CD4-positive, alpha-beta T cell (primary cell): ENCODE measurements around the gene ACACB. TPM values are rescaled to one million over a fixed set of nuclear protein-coding genes. Genes with fewer than 3 reads are reported as not detected.

Experiments used
- ATAC-seq: fragments of 200-7000 bp; cut with Tn5 transposase; one replicate; pipeline ENCODE4 v1.10.0; 2022; ENCODE audit warnings: mild to moderate bottlenecking; ENCODE audit not compliant: poor library complexity
- CTCF ChIA-PET: fragments of 350-600 bp; sonication (Branson Sonifier 250); formaldehyde crosslinking; loops from one replicate; lab custom pipeline; 2021; ENCODE audit warnings: antibody characterized with exemption, inconsistent platforms; lab: Charles Lee
- POLR2A ChIA-PET: fragments of 350-600 bp; sonication (Branson Sonifier 250); formaldehyde crosslinking; loops from one replicate; lab custom pipeline; 2021; ENCODE audit warnings: antibody characterized with exemption, inconsistent platforms; lab: Charles Lee
- DNase-seq, 14 experiments: peaks; one replicate each; pipeline ENCODE4 v3.0.0-alpha.2; 2013 to 2020; ENCODE audit warnings: mixed read lengths in 2 of 14
- H3K27ac ChIP-seq, 2 donors: one replicate each; pipeline versions ENCODE4 v1.5.1 to v1.7.0; 2013; ENCODE audit warnings: low read length in 2 of 2, low read depth in 1 of 2, mild to moderate bottlenecking in 1 of 2
- H3K27me3 ChIP-seq, 2 experiments: 1 replicate in 1 of 2; 2 replicates in 1 of 2; pipeline versions ENCODE4 v1.6.1 to v1.7.0; 2013; ENCODE audit warnings: low read length in 2 of 2, control low read depth in 1 of 2, mild to moderate bottlenecking in 1 of 2, moderate library complexity in 1 of 2; ENCODE audit not compliant: insufficient read depth in 2 of 2, control insufficient read depth in 1 of 2
- H3K36me3 ChIP-seq: one replicate; pipeline ENCODE4 v1.6.1; 2013; ENCODE audit warnings: low read length, control low read depth; ENCODE audit not compliant: insufficient read depth
- H3K4me1 ChIP-seq: one replicate; pipeline ENCODE4 v1.6.1; 2013; ENCODE audit warnings: low read length, control low read depth; ENCODE audit not compliant: insufficient read depth
- H3K4me3 ChIP-seq: one replicate; pipeline ENCODE4 v1.5.1; 2013; ENCODE audit warnings: mild to moderate bottlenecking, low read length, moderate library complexity
- H3K9me3 ChIP-seq, 2 experiments: 1 replicate in 1 of 2; 2 replicates in 1 of 2; pipeline versions ENCODE4 v1.6.1 to v1.7.0; 2013; ENCODE audit warnings: low read length in 2 of 2, mild to moderate bottlenecking in 2 of 2, control low read depth in 1 of 2, moderate library complexity in 1 of 2; ENCODE audit not compliant: control insufficient read depth in 1 of 2, insufficient read depth in 1 of 2
- H3K27ac Mint-ChIP-seq: one replicate; pipeline ENCODE4 v1.8.0; 2020; ENCODE audit warnings: mixed read lengths
- H3K27me3 Mint-ChIP-seq: one replicate; pipeline ENCODE4 v1.8.0; 2021; ENCODE audit warnings: mixed read lengths
- H3K36me3 Mint-ChIP-seq: one replicate; pipeline ENCODE4 v1.8.0; 2021; ENCODE audit warnings: low read depth, mixed read lengths
- H3K4me1 Mint-ChIP-seq: one replicate; pipeline ENCODE4 v1.8.0; 2021; ENCODE audit warnings: low read depth, mixed read lengths
- H3K4me3 Mint-ChIP-seq: one replicate; pipeline ENCODE4 v1.8.0; 2020; ENCODE audit warnings: mild to moderate bottlenecking, mixed read lengths
- H3K9me3 Mint-ChIP-seq: one replicate; pipeline ENCODE4 v1.8.0; 2020; ENCODE audit warnings: mixed read lengths
- intact Hi-C, 2 experiments: fragments of 100-400 bp; cut with DNase I in 1 of 2; cut with micrococcal nuclease in 1 of 2; formaldehyde crosslinking; loops; one replicate each; pipeline versions ENCODE4 v1.15.1 to v1.9.0; 2023 to 2025; cut with DNase I, micrococcal nuclease
- total RNA-seq, 174 experiments: library from RNA in 2 of 174; stranded (reverse) in 2 of 174; gene quantifications; one replicate each; pipeline ENCODE4 v1.2.3 and lab custom pipeline; 2021 to 2026
- TF ChIP-seq, protein P1 (sequence below): fragments of 200-600 bp; IDR thresholded peaks from one replicate; pipeline ENCODE4 v1.8.0; 2022; ENCODE audit warnings: antibody characterized with exemption, mild to moderate bottlenecking

ACACB gene
- total RNA-seq, 2 experiments from 2014 or later, result 30.3 to 32.2 TPM

DNA sequence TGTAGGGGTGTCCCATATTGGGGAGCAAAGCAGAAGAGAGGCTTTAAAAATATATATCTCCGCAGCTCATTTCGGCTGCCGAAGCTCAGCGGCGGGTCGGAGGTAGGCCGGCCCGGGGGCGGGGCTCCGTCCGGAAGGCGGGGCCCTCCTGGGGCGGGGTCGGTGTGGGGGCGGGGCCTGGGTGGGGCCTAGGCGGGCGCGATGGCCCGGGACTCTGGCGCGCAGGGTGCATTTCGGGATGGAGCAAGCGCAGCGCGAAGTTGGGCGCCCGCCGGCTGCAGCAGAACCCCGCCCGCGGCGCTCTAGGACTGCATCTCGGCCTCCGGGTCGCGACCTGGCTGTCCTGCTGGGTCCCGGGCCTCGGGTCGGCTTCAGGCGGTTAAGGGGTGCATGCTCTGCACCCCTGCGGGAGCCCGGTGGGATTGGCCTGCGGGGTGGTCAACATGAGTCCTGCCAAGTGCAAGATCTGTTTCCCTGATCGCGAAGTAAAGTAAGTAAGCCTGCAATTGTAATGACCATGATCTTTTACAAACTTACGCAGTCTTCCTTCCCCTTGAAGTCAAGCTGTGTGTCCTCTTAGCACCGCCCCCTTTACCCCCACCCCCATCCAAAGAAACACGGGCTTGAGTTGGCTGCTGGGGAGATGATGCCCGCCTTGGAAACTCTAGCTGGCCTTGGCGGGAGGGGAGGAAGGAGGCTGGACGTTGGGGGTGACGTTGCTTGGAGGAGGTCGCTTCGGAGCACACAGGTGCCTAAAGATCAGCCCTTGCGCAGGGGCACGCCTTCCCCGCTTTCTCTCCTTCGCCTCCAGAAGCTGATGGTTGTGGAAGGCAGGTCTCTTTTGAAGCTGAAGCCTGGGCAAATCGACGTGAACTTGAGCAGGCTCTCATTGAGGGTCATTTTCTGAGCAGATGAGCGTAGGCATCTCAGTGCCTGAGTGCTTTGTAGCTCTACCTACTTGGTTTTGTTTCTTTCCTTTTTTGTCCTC is 38.4 kb downstream of the ACACB start:
- Histone ChIP-seq H3K4me1 (peaks cover 16% of the 10 kb centered on the region), H3K27ac (peak overlapping the region in 1 of 2 donors; percentile 17), H3K36me3 (no peaks in the 10 kb centered on the region), H3K27me3 (no peaks in the 10 kb centered on the region), H3K9me3 (no peaks in the 10 kb centered on the region), H3K4me3 (peak overlapping the region; percentile 75)
- DNase-seq (peak; percentile 71 to 90 (median 78)), ATAC-seq (peak; percentile 95)
- Mint-ChIP-seq H3K4me3 (peak overlapping the region; percentile 96), H3K27me3 (no peaks in the 10 kb centered on the region), H3K4me1 (peaks cover 21% of the 10 kb centered on the region), H3K9me3 (no peaks in the 10 kb centered on the region), H3K36me3 (no peaks in the 10 kb centered on the region), H3K27ac (peak overlapping the region; percentile 93)
- CTCF ChIA-PET, result interaction anchor here (0.8 kb wide), 1 partner anchor 43 kb away, joined by 5 read pairs; no protein-coding TSS in a partner anchor
- POLR2A ChIA-PET, result interaction anchor here (0.9 to 2.2 kb wide), 7 partner anchors 10 to 298 kb away, joined by 3 to 12 read pairs (median 4); partner anchors contain the start of genes ALKBH2, SSH1 and USP30
- TF ChIP-seq, protein P1, sequence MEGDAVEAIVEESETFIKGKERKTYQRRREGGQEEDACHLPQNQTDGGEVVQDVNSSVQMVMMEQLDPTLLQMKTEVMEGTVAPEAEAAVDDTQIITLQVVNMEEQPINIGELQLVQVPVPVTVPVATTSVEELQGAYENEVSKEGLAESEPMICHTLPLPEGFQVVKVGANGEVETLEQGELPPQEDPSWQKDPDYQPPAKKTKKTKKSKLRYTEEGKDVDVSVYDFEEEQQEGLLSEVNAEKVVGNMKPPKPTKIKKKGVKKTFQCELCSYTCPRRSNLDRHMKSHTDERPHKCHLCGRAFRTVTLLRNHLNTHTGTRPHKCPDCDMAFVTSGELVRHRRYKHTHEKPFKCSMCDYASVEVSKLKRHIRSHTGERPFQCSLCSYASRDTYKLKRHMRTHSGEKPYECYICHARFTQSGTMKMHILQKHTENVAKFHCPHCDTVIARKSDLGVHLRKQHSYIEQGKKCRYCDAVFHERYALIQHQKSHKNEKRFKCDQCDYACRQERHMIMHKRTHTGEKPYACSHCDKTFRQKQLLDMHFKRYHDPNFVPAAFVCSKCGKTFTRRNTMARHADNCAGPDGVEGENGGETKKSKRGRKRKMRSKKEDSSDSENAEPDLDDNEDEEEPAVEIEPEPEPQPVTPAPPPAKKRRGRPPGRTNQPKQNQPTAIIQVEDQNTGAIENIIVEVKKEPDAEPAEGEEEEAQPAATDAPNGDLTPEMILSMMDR, result no peak
- intact Hi-C loops, result loop anchor here (1.0 to 10.0 kb wide), 8 partner anchors 56 to 1840 kb away; partner anchors contain the start of genes FAM222A (in 1 of the 2), FICD (in 1 of the 2), PWP1 (in 1 of the 2) and UNG (in 1 of the 2)

DNA sequence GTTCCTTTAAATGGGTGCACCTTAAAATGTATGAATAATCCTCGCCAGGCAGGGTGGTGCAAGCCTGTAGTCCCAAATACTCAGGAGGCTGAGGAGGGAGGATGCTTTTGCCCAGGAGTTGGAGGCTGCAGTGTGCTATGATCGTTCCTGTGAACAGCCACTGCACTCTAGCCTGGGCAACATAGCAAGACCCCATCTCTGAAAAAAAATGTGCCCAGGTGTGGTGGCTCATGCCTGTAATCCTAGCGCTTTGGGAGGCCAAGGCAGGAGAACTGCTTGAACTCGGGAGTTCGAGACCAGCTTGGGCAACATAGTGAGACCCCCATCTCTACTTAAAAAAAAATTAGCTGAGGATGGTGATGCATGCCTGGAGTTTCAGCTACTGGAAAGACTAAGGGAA is 39.6 kb downstream of the ACACB start:
- H3K27me3 Mint-ChIP-seq, result no peaks in the 10 kb centered on the region
- ChIA-PET POLR2A (interaction anchor here (2.2 kb wide), 1 partner anchor 44 kb away, joined by 12 read pairs; no protein-coding TSS in a partner anchor), CTCF (no interaction called here)
- no peaks in the 10 kb centered on the region for H3K9me3 Mint-ChIP-seq
- no peaks in the 10 kb centered on the region for H3K27me3 ChIP-seq
- no peak for ATAC-seq
- H3K36me3 Mint-ChIP-seq, result no peaks in the 10 kb centered on the region
- no peaks in the 10 kb centered on the region for H3K9me3 ChIP-seq
- H3K27ac ChIP-seq, result no peak overlapping the region
- peak overlapping the region; percentile 38 for H3K4me3 Mint-ChIP-seq
- TF ChIP-seq, protein P1, result no peak
- intact Hi-C loops, result loop anchor here in 1 of 2 experiments (5.0 to 10.0 kb wide), 3 partner anchors 556 to 1841 kb away; partner anchors contain the start of genes FAM222A and PWP1
- H3K36me3 ChIP-seq, result no peaks in the 10 kb centered on the region
- no peak overlapping the region for H3K27ac Mint-ChIP-seq
- DNase-seq, result no peak
- H3K4me1 ChIP-seq, result peaks cover 16% of the 10 kb centered on the region
- H3K4me3 ChIP-seq, result no peak overlapping the region
- H3K4me1 Mint-ChIP-seq, result peaks cover 21% of the 10 kb centered on the region

DNA sequence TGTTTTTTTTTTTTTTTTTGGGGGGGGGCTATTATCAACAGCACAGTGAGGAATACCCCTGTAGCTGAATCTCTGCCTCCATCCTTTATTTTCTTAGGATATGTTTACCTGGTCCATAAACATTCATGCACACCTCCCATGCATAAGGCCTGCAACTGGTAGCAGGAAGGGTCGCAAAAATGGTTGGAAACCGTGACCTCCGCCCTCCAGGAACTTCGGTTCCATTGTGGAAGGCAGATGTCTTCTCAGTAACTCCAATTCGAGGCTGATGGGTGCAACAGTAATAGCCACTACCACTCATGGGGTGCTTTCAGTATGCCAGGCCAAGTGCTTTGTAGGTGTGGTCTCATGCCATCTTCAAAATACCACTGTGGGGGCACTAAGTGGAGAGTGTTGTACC is 40.2 kb downstream of the ACACB start:
- ChIA-PET CTCF (no interaction called here), POLR2A (no interaction called here)
- Mint-ChIP-seq H3K4me1 (peaks cover 21% of the 10 kb centered on the region), H3K9me3 (no peaks in the 10 kb centered on the region), H3K4me3 (peak overlapping the region; percentile 38), H3K27ac (no peak overlapping the region), H3K27me3 (no peaks in the 10 kb centered on the region), H3K36me3 (no peaks in the 10 kb centered on the region)
- ATAC-seq (no peak), DNase-seq (no peak)
- Histone ChIP-seq H3K4me3 (no peak overlapping the region), H3K9me3 (no peaks in the 10 kb centered on the region), H3K4me1 (peaks cover 16% of the 10 kb centered on the region), H3K27me3 (no peaks in the 10 kb centered on the region), H3K27ac (no peak overlapping the region), H3K36me3 (no peaks in the 10 kb centered on the region)
- intact Hi-C loops, result loop anchor here in 1 of 2 experiments (5.0 to 10.0 kb wide), 3 partner anchors 556 to 1842 kb away; partner anchors contain the start of genes FAM222A and PWP1
- TF ChIP-seq, protein P1, result no peak
